ENCODE measurements around the gene MICU1.

DNA sequence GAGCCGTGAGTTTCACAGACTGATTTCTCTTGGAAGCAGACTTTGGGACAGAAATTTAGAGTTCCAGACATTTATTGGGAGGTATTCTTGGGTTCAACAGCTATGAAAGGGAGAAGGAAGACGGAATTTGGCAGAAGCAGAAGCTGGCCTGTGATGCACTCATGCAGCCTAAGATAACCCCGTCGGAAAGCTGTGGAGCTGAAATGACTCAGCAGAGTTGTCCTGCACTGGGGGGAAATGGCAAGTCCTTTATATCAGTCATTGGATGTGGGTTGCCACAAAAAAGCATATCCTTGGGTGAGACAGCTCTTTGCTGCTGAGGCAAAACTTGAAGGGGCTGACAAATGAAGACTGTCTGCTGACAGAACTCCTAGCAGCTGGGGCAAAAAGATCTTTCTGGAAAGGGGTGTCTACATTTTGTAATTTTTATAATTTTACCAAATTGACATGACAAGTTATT lies 11.5 kb upstream of the MICU1 start:
- no peak for TF ChIP-seq JUNB (IDR thresholded peaks at IDR 0.05; ENCODE audit: unreplicated experiment)
- TF ChIP-seq EZH2phosphoT487 (IDR thresholded peaks at IDR 0.05; ENCODE audit: unreplicated experiment), result no peak
- TF ChIP-seq, protein P1, sequence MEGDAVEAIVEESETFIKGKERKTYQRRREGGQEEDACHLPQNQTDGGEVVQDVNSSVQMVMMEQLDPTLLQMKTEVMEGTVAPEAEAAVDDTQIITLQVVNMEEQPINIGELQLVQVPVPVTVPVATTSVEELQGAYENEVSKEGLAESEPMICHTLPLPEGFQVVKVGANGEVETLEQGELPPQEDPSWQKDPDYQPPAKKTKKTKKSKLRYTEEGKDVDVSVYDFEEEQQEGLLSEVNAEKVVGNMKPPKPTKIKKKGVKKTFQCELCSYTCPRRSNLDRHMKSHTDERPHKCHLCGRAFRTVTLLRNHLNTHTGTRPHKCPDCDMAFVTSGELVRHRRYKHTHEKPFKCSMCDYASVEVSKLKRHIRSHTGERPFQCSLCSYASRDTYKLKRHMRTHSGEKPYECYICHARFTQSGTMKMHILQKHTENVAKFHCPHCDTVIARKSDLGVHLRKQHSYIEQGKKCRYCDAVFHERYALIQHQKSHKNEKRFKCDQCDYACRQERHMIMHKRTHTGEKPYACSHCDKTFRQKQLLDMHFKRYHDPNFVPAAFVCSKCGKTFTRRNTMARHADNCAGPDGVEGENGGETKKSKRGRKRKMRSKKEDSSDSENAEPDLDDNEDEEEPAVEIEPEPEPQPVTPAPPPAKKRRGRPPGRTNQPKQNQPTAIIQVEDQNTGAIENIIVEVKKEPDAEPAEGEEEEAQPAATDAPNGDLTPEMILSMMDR (conservative IDR thresholded peaks at IDR 0.05; ENCODE audit: low read depth in 2 of 2), result no peak
- TF ChIP-seq EZH2 (IDR thresholded peaks at IDR 0.05; ENCODE audit: low read depth, unreplicated experiment), result no peak
- no peak for TF ChIP-seq POLR2AphosphoS5 (IDR thresholded peaks at IDR 0.05; ENCODE audit: low read depth)
- TF ChIP-seq CREB1 (CRISPR knock-in tag; IDR thresholded peaks at IDR 0.05; ENCODE audit: low read depth), result no peak
- TF ChIP-seq, protein P2, sequence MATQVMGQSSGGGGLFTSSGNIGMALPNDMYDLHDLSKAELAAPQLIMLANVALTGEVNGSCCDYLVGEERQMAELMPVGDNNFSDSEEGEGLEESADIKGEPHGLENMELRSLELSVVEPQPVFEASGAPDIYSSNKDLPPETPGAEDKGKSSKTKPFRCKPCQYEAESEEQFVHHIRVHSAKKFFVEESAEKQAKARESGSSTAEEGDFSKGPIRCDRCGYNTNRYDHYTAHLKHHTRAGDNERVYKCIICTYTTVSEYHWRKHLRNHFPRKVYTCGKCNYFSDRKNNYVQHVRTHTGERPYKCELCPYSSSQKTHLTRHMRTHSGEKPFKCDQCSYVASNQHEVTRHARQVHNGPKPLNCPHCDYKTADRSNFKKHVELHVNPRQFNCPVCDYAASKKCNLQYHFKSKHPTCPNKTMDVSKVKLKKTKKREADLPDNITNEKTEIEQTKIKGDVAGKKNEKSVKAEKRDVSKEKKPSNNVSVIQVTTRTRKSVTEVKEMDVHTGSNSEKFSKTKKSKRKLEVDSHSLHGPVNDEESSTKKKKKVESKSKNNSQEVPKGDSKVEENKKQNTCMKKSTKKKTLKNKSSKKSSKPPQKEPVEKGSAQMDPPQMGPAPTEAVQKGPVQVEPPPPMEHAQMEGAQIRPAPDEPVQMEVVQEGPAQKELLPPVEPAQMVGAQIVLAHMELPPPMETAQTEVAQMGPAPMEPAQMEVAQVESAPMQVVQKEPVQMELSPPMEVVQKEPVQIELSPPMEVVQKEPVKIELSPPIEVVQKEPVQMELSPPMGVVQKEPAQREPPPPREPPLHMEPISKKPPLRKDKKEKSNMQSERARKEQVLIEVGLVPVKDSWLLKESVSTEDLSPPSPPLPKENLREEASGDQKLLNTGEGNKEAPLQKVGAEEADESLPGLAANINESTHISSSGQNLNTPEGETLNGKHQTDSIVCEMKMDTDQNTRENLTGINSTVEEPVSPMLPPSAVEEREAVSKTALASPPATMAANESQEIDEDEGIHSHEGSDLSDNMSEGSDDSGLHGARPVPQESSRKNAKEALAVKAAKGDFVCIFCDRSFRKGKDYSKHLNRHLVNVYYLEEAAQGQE (IDR thresholded peaks at IDR 0.05; ENCODE audit: unreplicated experiment), result no peak
- TF ChIP-seq, protein P3, sequence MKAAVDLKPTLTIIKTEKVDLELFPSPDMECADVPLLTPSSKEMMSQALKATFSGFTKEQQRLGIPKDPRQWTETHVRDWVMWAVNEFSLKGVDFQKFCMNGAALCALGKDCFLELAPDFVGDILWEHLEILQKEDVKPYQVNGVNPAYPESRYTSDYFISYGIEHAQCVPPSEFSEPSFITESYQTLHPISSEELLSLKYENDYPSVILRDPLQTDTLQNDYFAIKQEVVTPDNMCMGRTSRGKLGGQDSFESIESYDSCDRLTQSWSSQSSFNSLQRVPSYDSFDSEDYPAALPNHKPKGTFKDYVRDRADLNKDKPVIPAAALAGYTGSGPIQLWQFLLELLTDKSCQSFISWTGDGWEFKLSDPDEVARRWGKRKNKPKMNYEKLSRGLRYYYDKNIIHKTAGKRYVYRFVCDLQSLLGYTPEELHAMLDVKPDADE (IDR thresholded peaks at IDR 0.05), result no peak

Data from GM23338 (cell line).